Parathyroid adenoma (tissue), 2 donors: ENCODE data around the gene ROBO1.

ENCODE experiments used
- H2AFZ ChIP-seq: fragments of 300-600 bp; sonication (generic); one replicate; pipeline ENCODE4 v1.7.0; 2017; ENCODE audit warnings: antibody characterized with exemption, mild to moderate bottlenecking
- H3K27ac ChIP-seq: fragments of 300-600 bp; sonication (generic); one replicate; pipeline ENCODE4 v1.7.0; 2017
- H3K27me3 ChIP-seq: fragments of 300-600 bp; sonication (generic); one replicate; pipeline ENCODE4 v1.7.0; 2017; ENCODE audit warnings: low read length; ENCODE audit not compliant: control insufficient read depth, insufficient read depth
- H3K36me3 ChIP-seq: fragments of 300-600 bp; sonication (generic); one replicate; pipeline ENCODE4 v1.7.0; 2017; ENCODE audit warnings: low read length; ENCODE audit not compliant: control insufficient read depth, insufficient read depth
- H3K4me1 ChIP-seq: fragments of 300-600 bp; sonication (generic); one replicate; pipeline ENCODE4 v1.7.0; 2017; ENCODE audit warnings: control low read depth
- H3K4me2 ChIP-seq: fragments of 300-600 bp; sonication (generic); one replicate; pipeline ENCODE4 v1.7.0; 2017; ENCODE audit warnings: low read length
- H3K4me3 ChIP-seq: fragments of 300-600 bp; sonication (generic); one replicate; pipeline ENCODE4 v1.7.0; 2017; ENCODE audit warnings: low read depth, low read length
- H3K79me2 ChIP-seq: fragments of 300-600 bp; sonication (generic); one replicate; pipeline ENCODE4 v1.7.0; 2017; ENCODE audit warnings: control low read depth
- H3K9ac ChIP-seq: fragments of 300-600 bp; sonication (generic); one replicate; pipeline ENCODE4 v1.7.0; 2017; ENCODE audit warnings: mild to moderate bottlenecking
- H3K9me3 ChIP-seq: fragments of 300-600 bp; sonication (generic); one replicate; pipeline ENCODE4 v1.7.0; 2017; ENCODE audit warnings: low read length; ENCODE audit not compliant: control insufficient read depth
- TF ChIP-seq, protein P1 (sequence below): fragments of 300-600 bp; sonication (generic); IDR thresholded peaks from one replicate; pipeline ENCODE4 v1.7.0; 2017; ENCODE audit warnings: antibody characterized with exemption, mild to moderate bottlenecking
- donor health status: primary hyperparathyroidism.

The ROBO1 gene

GRCh38 chr3:79367803-79368202 lies 400.0 kb downstream of the ROBO1 start:
- H3K4me2 ChIP-seq: no peak overlapping the region
- no peak overlapping the region for H3K4me3 ChIP-seq
- H3K79me2 ChIP-seq: no peaks in the 10 kb centered on the region
- no peaks in the 10 kb centered on the region for H3K36me3 ChIP-seq
- no peaks in the 10 kb centered on the region for H3K4me1 ChIP-seq
- H2AFZ ChIP-seq: no peak overlapping the region
- H3K9ac ChIP-seq: no peak overlapping the region
- TF ChIP-seq, protein P1, sequence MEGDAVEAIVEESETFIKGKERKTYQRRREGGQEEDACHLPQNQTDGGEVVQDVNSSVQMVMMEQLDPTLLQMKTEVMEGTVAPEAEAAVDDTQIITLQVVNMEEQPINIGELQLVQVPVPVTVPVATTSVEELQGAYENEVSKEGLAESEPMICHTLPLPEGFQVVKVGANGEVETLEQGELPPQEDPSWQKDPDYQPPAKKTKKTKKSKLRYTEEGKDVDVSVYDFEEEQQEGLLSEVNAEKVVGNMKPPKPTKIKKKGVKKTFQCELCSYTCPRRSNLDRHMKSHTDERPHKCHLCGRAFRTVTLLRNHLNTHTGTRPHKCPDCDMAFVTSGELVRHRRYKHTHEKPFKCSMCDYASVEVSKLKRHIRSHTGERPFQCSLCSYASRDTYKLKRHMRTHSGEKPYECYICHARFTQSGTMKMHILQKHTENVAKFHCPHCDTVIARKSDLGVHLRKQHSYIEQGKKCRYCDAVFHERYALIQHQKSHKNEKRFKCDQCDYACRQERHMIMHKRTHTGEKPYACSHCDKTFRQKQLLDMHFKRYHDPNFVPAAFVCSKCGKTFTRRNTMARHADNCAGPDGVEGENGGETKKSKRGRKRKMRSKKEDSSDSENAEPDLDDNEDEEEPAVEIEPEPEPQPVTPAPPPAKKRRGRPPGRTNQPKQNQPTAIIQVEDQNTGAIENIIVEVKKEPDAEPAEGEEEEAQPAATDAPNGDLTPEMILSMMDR: no peak
- no peaks in the 10 kb centered on the region for H3K9me3 ChIP-seq
- H3K27ac ChIP-seq: no peak overlapping the region
- no peaks in the 10 kb centered on the region for H3K27me3 ChIP-seq

GRCh38 chr3:79367066-79367465 lies 400.7 kb downstream of the ROBO1 start:
- Histone ChIP-seq H3K36me3 (no peaks in the 10 kb centered on the region), H3K4me2 (no peak overlapping the region), H2AFZ (no peak overlapping the region), H3K9ac (no peak overlapping the region), H3K27ac (no peak overlapping the region), H3K4me3 (no peak overlapping the region), H3K9me3 (no peaks in the 10 kb centered on the region), H3K27me3 (no peaks in the 10 kb centered on the region), H3K4me1 (no peaks in the 10 kb centered on the region), H3K79me2 (no peaks in the 10 kb centered on the region)
- TF ChIP-seq, protein P1: no peak

- H3K4me2 ChIP-seq: no peak overlapping the region
- H3K9me3 ChIP-seq: no peaks in the 10 kb centered on the region
- no peak overlapping the region for H3K9ac ChIP-seq
- H3K27me3 ChIP-seq: no peaks in the 10 kb centered on the region
- no peaks in the 10 kb centered on the region for H3K79me2 ChIP-seq
- no peak overlapping the region for H3K4me3 ChIP-seq
- TF ChIP-seq, protein P1: no peak
- no peaks in the 10 kb centered on the region for H3K4me1 ChIP-seq
- no peak overlapping the region for H3K27ac ChIP-seq
- no peak overlapping the region for H2AFZ ChIP-seq
- no peaks in the 10 kb centered on the region for H3K36me3 ChIP-seq
Measured at GRCh38 chr3:79366414-79366813, 401.4 kb downstream of the ROBO1 start.

GRCh38 chr3:79364784-79365183 lies 403.0 kb downstream of the ROBO1 start:
- H3K4me3 ChIP-seq: no peak overlapping the region
- H3K36me3 ChIP-seq: no peaks in the 10 kb centered on the region
- TF ChIP-seq, protein P1: no peak
- no peaks in the 10 kb centered on the region for H3K9me3 ChIP-seq
- no peaks in the 10 kb centered on the region for H3K4me1 ChIP-seq
- no peaks in the 10 kb centered on the region for H3K27me3 ChIP-seq
- no peak overlapping the region for H3K27ac ChIP-seq
- H3K4me2 ChIP-seq: no peak overlapping the region
- no peak overlapping the region for H3K9ac ChIP-seq
- H2AFZ ChIP-seq: no peak overlapping the region
- H3K79me2 ChIP-seq: no peaks in the 10 kb centered on the region

DNA sequence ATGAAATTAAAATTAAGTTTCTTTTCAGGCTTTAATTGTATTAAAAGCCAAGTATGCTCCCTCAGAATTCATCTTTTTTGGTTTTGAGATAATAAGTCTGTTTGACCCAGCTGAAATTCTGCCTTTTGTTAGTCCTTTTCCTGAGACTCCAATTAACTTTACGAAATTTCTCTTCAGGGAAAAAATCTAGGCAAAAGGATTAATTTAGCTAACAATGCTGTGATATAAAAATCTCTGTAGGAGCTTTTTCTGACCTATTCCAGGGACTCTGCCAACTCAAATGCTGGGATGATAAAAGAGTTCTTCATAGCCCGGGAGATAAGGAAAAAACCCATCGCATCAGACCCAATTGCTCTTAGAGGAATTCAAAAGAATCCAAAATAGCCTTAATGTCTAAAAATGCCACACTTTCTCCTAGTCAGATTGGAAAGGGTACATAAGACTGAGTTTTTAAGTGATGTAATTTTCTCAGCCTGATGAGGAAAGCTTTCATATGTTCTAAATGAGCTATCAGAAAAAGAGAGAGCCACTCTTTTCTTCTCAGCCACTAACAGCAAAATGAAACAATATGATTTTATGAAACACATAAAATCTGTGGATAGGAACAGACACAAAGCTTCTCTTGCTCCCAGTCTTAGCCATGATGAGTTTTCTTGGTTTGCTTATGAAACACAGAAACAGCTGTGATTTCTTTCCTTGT lies 405.1 kb downstream of the ROBO1 start:
- H3K27ac ChIP-seq: no peak overlapping the region
- H3K79me2 ChIP-seq: no peaks in the 10 kb centered on the region
- TF ChIP-seq, protein P1: no peak
- no peak overlapping the region for H3K4me2 ChIP-seq
- H3K4me1 ChIP-seq: no peaks in the 10 kb centered on the region
- no peak overlapping the region for H2AFZ ChIP-seq
- H3K9me3 ChIP-seq: no peaks in the 10 kb centered on the region
- H3K9ac ChIP-seq: no peak overlapping the region
- no peak overlapping the region for H3K4me3 ChIP-seq
- H3K36me3 ChIP-seq: no peaks in the 10 kb centered on the region
- no peaks in the 10 kb centered on the region for H3K27me3 ChIP-seq
